ENCODE measurements around the gene RPS3. TPM values are rescaled to one million over a fixed set of nuclear protein-coding genes. Genes with fewer than 3 reads are reported as not detected.

The RPS3 gene
- total and polyA plus RNA-seq, 2 donors (not counting 1 experiment from before 2014, with no cell fraction given): 3,389 to 3,642 TPM

- WGBS (ENCODE audit: insufficient coverage): 90% methylated on average over 7 of the region's 12 CpGs
- no peak for DNase-seq
- no peak overlapping the region for H3K4me2 ChIP-seq (replicated peaks; ENCODE audit: low read depth, low read length, poor library complexity, severe bottlenecking)
- H3K9me3 Mint-ChIP-seq (ENCODE audit: insufficient read depth): no peaks in the 10 kb centered on the region
- no peak overlapping the region for H3K27ac Mint-ChIP-seq
- no peaks in the 10 kb centered on the region for H3K4me1 Mint-ChIP-seq
- H3K4me1 ChIP-seq (ENCODE audit: control insufficient read depth in 2 of 2, insufficient read depth in 2 of 2, low read length in 2 of 2): no peaks in the 10 kb centered on the region
- H2AFZ ChIP-seq (ENCODE audit: insufficient read depth, low read depth, low read length, poor library complexity, severe bottlenecking): no peak overlapping the region
- H3K4me3 Mint-ChIP-seq: no peak overlapping the region
- POLR2A ChIA-PET: interaction anchor here (0.6 kb wide), 1 partner anchor 11 kb away, joined by 6 read pairs; no protein-coding TSS in a partner anchor
- peaks cover 3% of the 10 kb centered on the region for H3K27me3 Mint-ChIP-seq
- TF ChIP-seq, protein P1, sequence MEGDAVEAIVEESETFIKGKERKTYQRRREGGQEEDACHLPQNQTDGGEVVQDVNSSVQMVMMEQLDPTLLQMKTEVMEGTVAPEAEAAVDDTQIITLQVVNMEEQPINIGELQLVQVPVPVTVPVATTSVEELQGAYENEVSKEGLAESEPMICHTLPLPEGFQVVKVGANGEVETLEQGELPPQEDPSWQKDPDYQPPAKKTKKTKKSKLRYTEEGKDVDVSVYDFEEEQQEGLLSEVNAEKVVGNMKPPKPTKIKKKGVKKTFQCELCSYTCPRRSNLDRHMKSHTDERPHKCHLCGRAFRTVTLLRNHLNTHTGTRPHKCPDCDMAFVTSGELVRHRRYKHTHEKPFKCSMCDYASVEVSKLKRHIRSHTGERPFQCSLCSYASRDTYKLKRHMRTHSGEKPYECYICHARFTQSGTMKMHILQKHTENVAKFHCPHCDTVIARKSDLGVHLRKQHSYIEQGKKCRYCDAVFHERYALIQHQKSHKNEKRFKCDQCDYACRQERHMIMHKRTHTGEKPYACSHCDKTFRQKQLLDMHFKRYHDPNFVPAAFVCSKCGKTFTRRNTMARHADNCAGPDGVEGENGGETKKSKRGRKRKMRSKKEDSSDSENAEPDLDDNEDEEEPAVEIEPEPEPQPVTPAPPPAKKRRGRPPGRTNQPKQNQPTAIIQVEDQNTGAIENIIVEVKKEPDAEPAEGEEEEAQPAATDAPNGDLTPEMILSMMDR (IDR thresholded peaks at IDR 0.05): no peak
- TF ChIP-seq EZH2 (IDR thresholded peaks at IDR 0.05; ENCODE audit: borderline replicate concordance, insufficient read depth, low read depth, low read length, poor library complexity, severe bottlenecking): no peak
- no peaks in the 10 kb centered on the region for H3K9me3 ChIP-seq (ENCODE audit: control extremely low read depth in 1 of 3, control insufficient read depth in 2 of 3, insufficient read depth in 1 of 3, low read length in 2 of 3)
- H3K4me3 ChIP-seq (ENCODE audit: control extremely low read depth in 1 of 5, extremely low read depth in 1 of 5, insufficient read depth in 1 of 5, low read depth in 2 of 5, low read length in 4 of 5): no peak overlapping the region
- H3K79me2 ChIP-seq (ENCODE audit: control insufficient read depth, insufficient read depth, low read length): no peaks in the 10 kb centered on the region
- H3K36me3 ChIP-seq (replicated peaks in 1 of 2; ENCODE audit: control extremely low read depth in 1 of 2, control insufficient read depth in 1 of 2, extremely low read depth in 1 of 2, insufficient read depth in 2 of 2, low read length in 1 of 2): peaks cover 0 to 2% of the 10 kb centered on the region in 2 experiments
- H3K27ac ChIP-seq (ENCODE audit: low read length in 2 of 2): no peak overlapping the region
- intact Hi-C loops (cut with micrococcal nuclease): no loop called here
- no peaks in the 10 kb centered on the region for H4K20me1 ChIP-seq (ENCODE audit: control insufficient read depth, insufficient read depth, low read length, poor library complexity, severe bottlenecking)
- no peak overlapping the region for H3K9ac ChIP-seq (ENCODE audit: low read length)
- CTCF ChIA-PET: interaction anchor here (2.2 to 7.7 kb wide), 3 partner anchors 11 to 88 kb away, joined by 9 to 284 read pairs (median 10); no protein-coding TSS in a partner anchor
- peaks cover 0 to 3% (median 0%) of the 10 kb centered on the region in 4 experiments for H3K27me3 ChIP-seq (replicated peaks in 1 of 4; ENCODE audit: control extremely low read depth in 1 of 4, control insufficient read depth in 3 of 4, insufficient read depth in 4 of 4, low read length in 3 of 4)
- ATAC-seq (ENCODE audit: low read depth): no peak
Measured at GRCh38 chr11:75443043-75443442, 43.7 kb downstream of the RPS3 start.

GRCh38 chr11:75445315-75445953 lies 46.1 kb downstream of the RPS3 start:
- no peaks in the 10 kb centered on the region for H3K4me1 ChIP-seq (ENCODE audit: control insufficient read depth in 2 of 2, insufficient read depth in 2 of 2, low read length in 2 of 2)
- H3K9me3 Mint-ChIP-seq (ENCODE audit: insufficient read depth): no peaks in the 10 kb centered on the region

More at GRCh38 chr11:75445315-75445953, 46.1 kb downstream of the RPS3 start:
- Histone ChIP-seq H3K27me3 (replicated peaks in 1 of 4; ENCODE audit: control extremely low read depth in 1 of 4, control insufficient read depth in 3 of 4, insufficient read depth in 4 of 4, low read length in 3 of 4) (peaks cover 0 to 3% (median 0%) of the 10 kb centered on the region in 4 experiments), H3K4me3 (ENCODE audit: control extremely low read depth in 1 of 5, extremely low read depth in 1 of 5, insufficient read depth in 1 of 5, low read depth in 2 of 5, low read length in 4 of 5) (no peak overlapping the region), H3K4me2 (replicated peaks; ENCODE audit: low read depth, low read length, poor library complexity, severe bottlenecking) (no peak overlapping the region), H2AFZ (ENCODE audit: insufficient read depth, low read depth, low read length, poor library complexity, severe bottlenecking) (no peak overlapping the region), H3K9me3 (ENCODE audit: control extremely low read depth in 1 of 3, control insufficient read depth in 2 of 3, insufficient read depth in 1 of 3, low read length in 2 of 3) (no peaks in the 10 kb centered on the region), H3K79me2 (ENCODE audit: control insufficient read depth, insufficient read depth, low read length) (no peaks in the 10 kb centered on the region), H4K20me1 (ENCODE audit: control insufficient read depth, insufficient read depth, low read length, poor library complexity, severe bottlenecking) (no peaks in the 10 kb centered on the region), H3K36me3 (replicated peaks in 1 of 2; ENCODE audit: control extremely low read depth in 1 of 2, control insufficient read depth in 1 of 2, extremely low read depth in 1 of 2, insufficient read depth in 2 of 2, low read length in 1 of 2) (peaks cover 0 to 2% of the 10 kb centered on the region in 2 experiments), H3K27ac (ENCODE audit: low read length in 2 of 2) (no peak overlapping the region), H3K9ac (ENCODE audit: low read length) (no peak overlapping the region)
- intact Hi-C loops (cut with micrococcal nuclease): loop anchor here (1.0 kb wide), 1 partner anchor 57 kb away; no protein-coding TSS in a partner anchor
- DNase-seq: peak; percentile 77
- no peaks in the 10 kb centered on the region for H3K4me1 Mint-ChIP-seq
- TF ChIP-seq, protein P1 (IDR thresholded peaks at IDR 0.05): peak; percentile 99
- TF ChIP-seq EZH2 (IDR thresholded peaks at IDR 0.05; ENCODE audit: borderline replicate concordance, insufficient read depth, low read depth, low read length, poor library complexity, severe bottlenecking): no peak
- peak; percentile 88 for ATAC-seq (ENCODE audit: low read depth)
- ChIA-PET POLR2A (interaction anchor here (0.6 kb wide), 1 partner anchor 49 kb away, joined by 4 read pairs; no protein-coding TSS in a partner anchor), CTCF (interaction anchor here (0.6 to 7.7 kb wide), 31 partner anchors 9 to 1093 kb away, joined by 3 to 284 read pairs (median 4); partner anchors contain the start of genes GDPD5 and KLHL35)
- no peak overlapping the region for H3K27ac Mint-ChIP-seq
- H3K4me3 Mint-ChIP-seq: no peak overlapping the region
- WGBS (ENCODE audit: insufficient coverage): 0% methylated on average over 1 of the region's 6 CpGs
- peaks cover 3% of the 10 kb centered on the region for H3K27me3 Mint-ChIP-seq
